ENCODE measurements around the gene TRIM40.

DNA sequence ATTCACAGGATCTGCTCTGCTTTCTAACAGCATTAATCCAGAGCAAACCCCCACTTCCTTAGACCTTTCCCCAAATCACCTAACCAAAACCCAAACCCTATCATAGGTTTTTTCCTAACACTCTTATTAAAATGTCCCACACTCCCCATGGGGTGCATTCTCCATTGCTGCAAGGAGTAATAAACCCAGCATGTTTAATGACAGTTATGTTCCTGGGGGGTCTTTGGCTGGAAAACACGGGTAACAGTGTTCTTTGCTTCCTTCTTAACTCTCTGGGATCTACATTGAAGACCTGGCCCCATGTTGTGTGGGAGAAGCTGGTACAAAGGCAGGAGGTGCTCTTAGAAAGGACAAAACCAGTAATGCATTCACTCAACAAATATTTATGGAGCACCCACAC, 39.1 kb upstream of the TRIM40 start:
- TF ChIP-seq, protein P1, sequence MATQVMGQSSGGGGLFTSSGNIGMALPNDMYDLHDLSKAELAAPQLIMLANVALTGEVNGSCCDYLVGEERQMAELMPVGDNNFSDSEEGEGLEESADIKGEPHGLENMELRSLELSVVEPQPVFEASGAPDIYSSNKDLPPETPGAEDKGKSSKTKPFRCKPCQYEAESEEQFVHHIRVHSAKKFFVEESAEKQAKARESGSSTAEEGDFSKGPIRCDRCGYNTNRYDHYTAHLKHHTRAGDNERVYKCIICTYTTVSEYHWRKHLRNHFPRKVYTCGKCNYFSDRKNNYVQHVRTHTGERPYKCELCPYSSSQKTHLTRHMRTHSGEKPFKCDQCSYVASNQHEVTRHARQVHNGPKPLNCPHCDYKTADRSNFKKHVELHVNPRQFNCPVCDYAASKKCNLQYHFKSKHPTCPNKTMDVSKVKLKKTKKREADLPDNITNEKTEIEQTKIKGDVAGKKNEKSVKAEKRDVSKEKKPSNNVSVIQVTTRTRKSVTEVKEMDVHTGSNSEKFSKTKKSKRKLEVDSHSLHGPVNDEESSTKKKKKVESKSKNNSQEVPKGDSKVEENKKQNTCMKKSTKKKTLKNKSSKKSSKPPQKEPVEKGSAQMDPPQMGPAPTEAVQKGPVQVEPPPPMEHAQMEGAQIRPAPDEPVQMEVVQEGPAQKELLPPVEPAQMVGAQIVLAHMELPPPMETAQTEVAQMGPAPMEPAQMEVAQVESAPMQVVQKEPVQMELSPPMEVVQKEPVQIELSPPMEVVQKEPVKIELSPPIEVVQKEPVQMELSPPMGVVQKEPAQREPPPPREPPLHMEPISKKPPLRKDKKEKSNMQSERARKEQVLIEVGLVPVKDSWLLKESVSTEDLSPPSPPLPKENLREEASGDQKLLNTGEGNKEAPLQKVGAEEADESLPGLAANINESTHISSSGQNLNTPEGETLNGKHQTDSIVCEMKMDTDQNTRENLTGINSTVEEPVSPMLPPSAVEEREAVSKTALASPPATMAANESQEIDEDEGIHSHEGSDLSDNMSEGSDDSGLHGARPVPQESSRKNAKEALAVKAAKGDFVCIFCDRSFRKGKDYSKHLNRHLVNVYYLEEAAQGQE (IDR thresholded peaks at IDR 0.05; ENCODE audit: insufficient read depth in 1 of 2, low read depth in 2 of 2, low read length in 2 of 2), result no peak
- TF ChIP-seq SIN3A (IDR thresholded peaks at IDR 0.05; ENCODE audit: borderline replicate concordance, insufficient read depth, low read length), result no peak

All from PFSK-1 (cell line).